Measurements from ENCODE around the gene ANXA1.

- no peak for TF ChIP-seq REST (IDR thresholded peaks at IDR 0.05; ENCODE audit: unreplicated experiment)
- no peak for TF ChIP-seq CTCF (conservative IDR thresholded peaks at IDR 0.05; ENCODE audit: low read depth in 2 of 2)
- TF ChIP-seq ZNF114 (CRISPR knock-in tag; IDR thresholded peaks at IDR 0.05), result no peak
- TF ChIP-seq EZH2 (IDR thresholded peaks at IDR 0.05; ENCODE audit: low read depth, unreplicated experiment), result no peak
- TF ChIP-seq ZNF331 (CRISPR knock-in tag; IDR thresholded peaks at IDR 0.05; ENCODE audit: low read depth), result no peak
- TF ChIP-seq EZH2phosphoT487 (IDR thresholded peaks at IDR 0.05; ENCODE audit: unreplicated experiment), result no peak
- TF ChIP-seq JUNB (IDR thresholded peaks at IDR 0.05; ENCODE audit: unreplicated experiment), result no peak
Observed at GRCh38 chr9:73118286-73118685, 33.4 kb upstream of the ANXA1 start.
